ENCODE results near the gene ENO2. TPM values are rescaled to one million over a fixed set of nuclear protein-coding genes. Genes with fewer than 3 reads are reported as not detected.
"Not testable (repeated sequence)": the region's sequence is repeated elsewhere in the genome, so short reads cannot be mapped to it uniquely, and the experiment has no call there.

ENO2 gene
- total and polyA plus RNA-seq, 2 donors (not counting 1 experiment from before 2014, with no cell fraction given) = 20.3 to 43.0 TPM

DNA sequence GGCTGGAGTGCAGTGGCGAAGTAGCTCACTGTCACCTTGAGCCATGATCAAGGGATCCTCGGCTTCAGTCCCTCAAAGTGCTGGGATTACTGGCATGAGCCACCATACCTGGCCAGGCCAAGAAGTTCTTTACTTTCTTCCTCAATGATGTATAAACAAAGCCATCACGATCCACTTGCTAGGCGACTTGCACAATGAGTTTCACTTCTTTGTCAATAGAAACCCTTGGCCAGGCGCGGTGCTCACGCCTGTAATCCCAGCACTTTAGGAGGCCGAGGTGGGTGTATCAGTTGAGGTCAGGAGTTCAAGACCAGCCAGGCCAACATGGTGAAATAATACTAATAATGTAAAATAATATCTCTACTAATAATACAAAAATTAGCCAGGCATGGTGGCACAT is 26.9 kb upstream of the ENO2 start:
- Histone ChIP-seq H3K9me3 (ENCODE audit: control insufficient read depth, insufficient read depth, low read depth, low read length) (no peaks in the 10 kb centered on the region), H3K4me3 (replicated peaks in 1 of 4; ENCODE audit: control extremely low read depth in 1 of 4, insufficient read depth in 1 of 4, low read depth in 3 of 4, low read length in 4 of 4) (no peak overlapping the region), H3K27me3 (ENCODE audit: control insufficient read depth, insufficient read depth, low read length) (no peaks in the 10 kb centered on the region), H2AFZ (ENCODE audit: low read length) (no peak overlapping the region), H3K4me2 (ENCODE audit: extremely low read depth, insufficient read depth, low read length) (no peak overlapping the region), H3K36me3 (ENCODE audit: control insufficient read depth, insufficient read depth, low read length) (peaks cover 8% of the 10 kb centered on the region), H3K27ac (ENCODE audit: insufficient read depth, low read length) (no peak overlapping the region), H3K79me2 (ENCODE audit: control insufficient read depth, insufficient read depth, low read length) (no peaks in the 10 kb centered on the region), H4K20me1 (ENCODE audit: control insufficient read depth, extremely low read depth, insufficient read depth, low read length) (no peaks in the 10 kb centered on the region), H3K9ac (ENCODE audit: insufficient read depth, low read length) (no peak overlapping the region), H3K4me1 (ENCODE audit: control insufficient read depth, extremely low read depth, insufficient read depth, low read length) (no peaks in the 10 kb centered on the region)
- TF ChIP-seq, protein P1, sequence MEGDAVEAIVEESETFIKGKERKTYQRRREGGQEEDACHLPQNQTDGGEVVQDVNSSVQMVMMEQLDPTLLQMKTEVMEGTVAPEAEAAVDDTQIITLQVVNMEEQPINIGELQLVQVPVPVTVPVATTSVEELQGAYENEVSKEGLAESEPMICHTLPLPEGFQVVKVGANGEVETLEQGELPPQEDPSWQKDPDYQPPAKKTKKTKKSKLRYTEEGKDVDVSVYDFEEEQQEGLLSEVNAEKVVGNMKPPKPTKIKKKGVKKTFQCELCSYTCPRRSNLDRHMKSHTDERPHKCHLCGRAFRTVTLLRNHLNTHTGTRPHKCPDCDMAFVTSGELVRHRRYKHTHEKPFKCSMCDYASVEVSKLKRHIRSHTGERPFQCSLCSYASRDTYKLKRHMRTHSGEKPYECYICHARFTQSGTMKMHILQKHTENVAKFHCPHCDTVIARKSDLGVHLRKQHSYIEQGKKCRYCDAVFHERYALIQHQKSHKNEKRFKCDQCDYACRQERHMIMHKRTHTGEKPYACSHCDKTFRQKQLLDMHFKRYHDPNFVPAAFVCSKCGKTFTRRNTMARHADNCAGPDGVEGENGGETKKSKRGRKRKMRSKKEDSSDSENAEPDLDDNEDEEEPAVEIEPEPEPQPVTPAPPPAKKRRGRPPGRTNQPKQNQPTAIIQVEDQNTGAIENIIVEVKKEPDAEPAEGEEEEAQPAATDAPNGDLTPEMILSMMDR (conservative IDR thresholded peaks at IDR 0.05 in 1 of 2, IDR thresholded peaks at IDR 0.05 in 1 of 2; ENCODE audit: low read depth in 1 of 2, low read length in 2 of 2) = no peak
- TF ChIP-seq EZH2 (IDR thresholded peaks at IDR 0.05; ENCODE audit: low read length, missing control alignments) = no peak
- DNase-seq (ENCODE audit: low read depth in 2 of 2) = no peak

DNA sequence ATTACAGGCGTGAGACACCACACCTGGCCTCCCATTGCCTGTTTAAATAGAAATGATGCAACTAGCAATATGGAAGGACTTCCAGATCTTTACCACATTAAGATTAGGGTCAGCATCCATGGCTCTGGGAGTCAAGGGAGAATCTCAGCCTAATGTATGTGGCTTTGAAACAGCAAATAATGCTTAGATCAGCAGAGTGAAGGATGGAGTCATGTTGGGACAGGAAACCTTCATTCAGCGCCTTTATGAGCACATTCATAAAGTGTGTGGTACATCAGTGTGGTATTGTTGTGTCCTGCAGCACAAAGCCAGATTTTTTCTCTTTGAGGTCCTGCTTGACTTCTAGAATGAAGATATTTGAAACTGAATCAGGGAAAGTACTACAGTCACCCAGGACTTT is 26.0 kb upstream of the ENO2 start:
- no peaks in the 10 kb centered on the region for H3K79me2 ChIP-seq (ENCODE audit: control insufficient read depth, insufficient read depth, low read length)
- peaks cover 8% of the 10 kb centered on the region for H3K36me3 ChIP-seq (ENCODE audit: control insufficient read depth, insufficient read depth, low read length)
- no peak overlapping the region for H3K27ac ChIP-seq (ENCODE audit: insufficient read depth, low read length)
- H3K9me3 ChIP-seq (ENCODE audit: control insufficient read depth, insufficient read depth, low read depth, low read length) = no peaks in the 10 kb centered on the region
- no peak for DNase-seq (ENCODE audit: low read depth in 2 of 2)
- H3K9ac ChIP-seq (ENCODE audit: insufficient read depth, low read length) = no peak overlapping the region
- H3K27me3 ChIP-seq (ENCODE audit: control insufficient read depth, insufficient read depth, low read length) = no peaks in the 10 kb centered on the region
- no peak for TF ChIP-seq EZH2 (IDR thresholded peaks at IDR 0.05; ENCODE audit: low read length, missing control alignments)
- TF ChIP-seq, protein P1 (conservative IDR thresholded peaks at IDR 0.05 in 1 of 2, IDR thresholded peaks at IDR 0.05 in 1 of 2; ENCODE audit: low read depth in 1 of 2, low read length in 2 of 2) = no peak
- no peak overlapping the region for H3K4me2 ChIP-seq (ENCODE audit: extremely low read depth, insufficient read depth, low read length)
- no peak overlapping the region for H2AFZ ChIP-seq (ENCODE audit: low read length)
- no peaks in the 10 kb centered on the region for H4K20me1 ChIP-seq (ENCODE audit: control insufficient read depth, extremely low read depth, insufficient read depth, low read length)
- H3K4me1 ChIP-seq (ENCODE audit: control insufficient read depth, extremely low read depth, insufficient read depth, low read length) = no peaks in the 10 kb centered on the region
- H3K4me3 ChIP-seq (replicated peaks in 1 of 4; ENCODE audit: control extremely low read depth in 1 of 4, insufficient read depth in 1 of 4, low read depth in 3 of 4, low read length in 4 of 4) = no peak overlapping the region

DNA sequence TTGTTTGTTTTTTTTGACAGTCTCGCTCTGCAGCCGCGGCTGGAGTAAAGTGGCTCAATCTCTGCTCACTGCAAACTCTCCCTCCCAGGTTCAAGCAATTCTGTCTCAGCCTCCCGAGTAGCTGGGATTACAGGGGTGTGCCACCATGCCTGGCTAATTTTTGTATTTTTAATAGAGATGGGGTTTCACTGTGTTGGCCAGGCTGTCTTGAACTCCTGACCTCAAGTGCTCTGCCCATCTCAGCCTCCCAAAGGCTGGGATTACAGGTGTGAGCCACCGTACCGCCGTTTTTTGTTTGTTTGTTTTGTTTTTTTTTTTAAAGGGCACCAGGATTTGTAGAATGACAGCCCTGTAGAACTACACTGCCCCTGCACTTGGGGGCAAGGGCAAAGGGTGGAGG is 25.6 kb upstream of the ENO2 start:
- H3K79me2 ChIP-seq (ENCODE audit: control insufficient read depth, insufficient read depth, low read length); DNase-seq (ENCODE audit: low read depth in 2 of 2); H3K36me3 ChIP-seq (ENCODE audit: control insufficient read depth, insufficient read depth, low read length); H3K27ac ChIP-seq (ENCODE audit: insufficient read depth, low read length); H4K20me1 ChIP-seq (ENCODE audit: control insufficient read depth, extremely low read depth, insufficient read depth, low read length); H3K4me2 ChIP-seq (ENCODE audit: extremely low read depth, insufficient read depth, low read length); H3K4me1 ChIP-seq (ENCODE audit: control insufficient read depth, extremely low read depth, insufficient read depth, low read length); H3K4me3 ChIP-seq (replicated peaks in 1 of 4; ENCODE audit: control extremely low read depth in 1 of 4, insufficient read depth in 1 of 4, low read depth in 3 of 4, low read length in 4 of 4); H2AFZ ChIP-seq (ENCODE audit: low read length); H3K9ac ChIP-seq (ENCODE audit: insufficient read depth, low read length); H3K27me3 ChIP-seq (ENCODE audit: control insufficient read depth, insufficient read depth, low read length); H3K9me3 ChIP-seq (ENCODE audit: control insufficient read depth, insufficient read depth, low read depth, low read length): not testable (repeated sequence)

DNA sequence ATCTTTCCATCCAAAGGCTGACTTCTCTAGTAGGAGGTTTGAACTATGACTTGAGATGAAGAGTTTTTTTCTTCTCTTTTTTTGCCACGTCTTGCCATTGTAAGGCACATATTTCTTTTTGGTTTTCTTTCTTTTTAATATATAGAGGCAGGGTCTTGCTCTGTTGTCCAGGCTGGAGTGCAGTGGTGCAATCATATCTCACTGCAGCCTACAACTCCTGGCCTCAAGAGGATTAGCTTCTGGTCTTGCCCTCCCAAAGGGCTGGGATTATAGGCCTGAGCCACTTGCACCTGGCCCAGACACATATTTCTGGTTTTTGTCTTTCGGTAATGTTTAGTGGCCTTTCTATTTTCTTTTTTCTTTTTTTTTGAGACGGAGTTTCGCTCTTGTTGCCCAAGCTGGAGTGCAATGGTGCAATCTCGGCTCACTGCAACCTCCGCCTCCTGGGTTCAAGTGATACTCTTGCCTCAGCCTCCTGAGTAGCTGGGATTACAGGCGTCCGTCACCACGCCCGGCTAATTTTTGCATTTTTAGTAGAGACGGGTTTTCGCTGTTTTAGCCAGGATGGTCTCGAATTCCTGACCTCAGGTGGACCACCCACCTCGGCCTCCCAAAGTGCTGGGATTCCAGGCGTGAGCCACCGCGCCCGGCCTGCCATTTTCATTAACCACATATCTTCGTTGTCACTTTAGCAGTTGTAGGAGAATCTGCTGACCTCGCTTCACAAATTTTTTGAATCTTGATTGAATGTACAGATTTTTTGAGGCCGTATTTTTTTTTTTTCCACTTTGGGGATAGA is 24.4 kb upstream of the ENO2 start:
- not testable (repeated sequence) for DNase-seq (ENCODE audit: low read depth in 2 of 2); H3K36me3 ChIP-seq (ENCODE audit: control insufficient read depth, insufficient read depth, low read length); H2AFZ ChIP-seq (ENCODE audit: low read length); H4K20me1 ChIP-seq (ENCODE audit: control insufficient read depth, extremely low read depth, insufficient read depth, low read length); H3K4me2 ChIP-seq (ENCODE audit: extremely low read depth, insufficient read depth, low read length); H3K9ac ChIP-seq (ENCODE audit: insufficient read depth, low read length); H3K4me3 ChIP-seq (replicated peaks in 1 of 4; ENCODE audit: control extremely low read depth in 1 of 4, insufficient read depth in 1 of 4, low read depth in 3 of 4, low read length in 4 of 4); H3K9me3 ChIP-seq (ENCODE audit: control insufficient read depth, insufficient read depth, low read depth, low read length); H3K4me1 ChIP-seq (ENCODE audit: control insufficient read depth, extremely low read depth, insufficient read depth, low read length); H3K79me2 ChIP-seq (ENCODE audit: control insufficient read depth, insufficient read depth, low read length); H3K27me3 ChIP-seq (ENCODE audit: control insufficient read depth, insufficient read depth, low read length)
- H3K27ac ChIP-seq (ENCODE audit: insufficient read depth, low read length) = peak overlapping the region; percentile 86

Measured in fibroblast of lung (primary cell).